Stomach (tissue), 4 donors: ENCODE measurements around the gene SORCS2.

ENCODE experiments used
- CTCF ChIP-seq, 7 experiments: fragments of 450-650 bp in 4 of 7; fragments of 200-600 bp in 3 of 7; sonication (generic) in 3 of 7; IDR thresholded peaks; one replicate each; pipeline ENCODE4 v1.5.1; 2016 to 2019; ENCODE audit warnings: antibody characterized with exemption in 7 of 7, control low read depth in 2 of 7, mild to moderate bottlenecking in 1 of 7
- POLR2A ChIP-seq, 4 donors: fragments of 450-650 bp; IDR thresholded peaks; one replicate each; pipeline ENCODE4 v1.6.1; 2016; ENCODE audit warnings: antibody characterized with exemption in 4 of 4, control low read depth in 2 of 4, mild to moderate bottlenecking in 1 of 4, moderate library complexity in 1 of 4

GRCh38 chr4:7420661-7421040 lies 228.3 kb downstream of the SORCS2 start:
- no peak for TF ChIP-seq POLR2A (IDR thresholded peaks at IDR 0.05)
- no peak for TF ChIP-seq CTCF (IDR thresholded peaks at IDR 0.05)
